ENCODE measurements around the gene PYY. TPM values are rescaled to one million over a fixed set of nuclear protein-coding genes. Genes with fewer than 3 reads are reported as not detected.
"Not testable (repeated sequence)": the region's sequence is repeated elsewhere in the genome, so short reads cannot be mapped to it uniquely, and the experiment has no call there.

Gene PYY
- total RNA-seq, 1 experiment from 2014 or later = not detected

DNA sequence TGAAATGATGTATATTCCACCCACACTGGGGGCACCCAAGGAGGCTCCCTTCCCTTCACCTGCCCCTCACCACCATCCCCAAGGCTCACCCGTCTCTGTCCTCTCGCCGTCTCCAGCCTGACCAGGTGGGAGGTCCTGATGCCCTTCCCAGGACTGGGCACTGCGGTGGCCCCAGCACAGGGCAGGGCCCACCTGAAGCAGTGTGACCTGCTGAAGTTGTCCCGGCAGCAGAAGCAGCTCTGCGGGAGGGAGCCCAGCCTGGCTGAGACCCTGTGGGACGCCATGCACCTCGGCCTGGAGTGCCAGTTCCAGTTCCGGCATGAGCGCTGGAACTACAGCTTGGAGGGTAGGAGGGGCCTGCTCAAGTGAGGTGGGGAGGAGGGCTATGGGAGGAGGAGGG is 21.4 kb downstream of the PYY start:
- no peak for DNase-seq (ENCODE audit: low read depth, low spot score)
- in situ Hi-C loops (cut with HindIII; ENCODE audit: low pct_unique_long_range_greater_than_20kb, low sequenced_read_pairs) = no loop called here

DNA sequence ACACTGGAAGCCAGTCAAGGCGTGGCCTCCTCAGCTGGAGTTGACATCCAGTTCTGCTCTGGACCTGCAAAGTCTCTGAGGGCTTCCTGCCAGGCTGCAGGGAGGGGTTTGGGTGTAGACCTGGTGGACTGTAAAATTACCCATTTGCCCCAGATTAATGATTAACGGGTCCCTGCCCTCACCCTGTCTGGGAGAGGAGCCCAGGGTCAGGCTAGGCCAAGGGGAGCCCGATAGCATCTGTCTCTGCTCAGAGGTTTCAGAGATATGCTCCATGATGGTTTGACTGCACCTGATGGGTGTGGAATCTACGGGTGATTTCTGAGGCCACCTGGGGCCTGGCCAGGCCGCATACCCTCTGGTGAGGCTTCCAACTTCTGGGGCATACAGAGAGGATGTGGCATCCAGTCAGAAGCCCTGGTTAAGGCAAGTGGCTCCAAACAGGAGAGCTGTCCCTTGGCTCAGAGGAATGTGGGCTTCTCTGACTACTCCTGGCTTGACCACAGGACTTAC is 22.6 kb downstream of the PYY start:
- DNase-seq (ENCODE audit: low read depth, low spot score) = no peak
- in situ Hi-C loops (cut with HindIII; ENCODE audit: low pct_unique_long_range_greater_than_20kb, low sequenced_read_pairs) = no loop called here

GRCh38 chr17:43928609-43929008 is 25.1 kb downstream of the PYY start:
- DNase-seq (ENCODE audit: low read depth, low spot score) = no peak
- in situ Hi-C loops (cut with HindIII; ENCODE audit: low pct_unique_long_range_greater_than_20kb, low sequenced_read_pairs) = no loop called here

DNA sequence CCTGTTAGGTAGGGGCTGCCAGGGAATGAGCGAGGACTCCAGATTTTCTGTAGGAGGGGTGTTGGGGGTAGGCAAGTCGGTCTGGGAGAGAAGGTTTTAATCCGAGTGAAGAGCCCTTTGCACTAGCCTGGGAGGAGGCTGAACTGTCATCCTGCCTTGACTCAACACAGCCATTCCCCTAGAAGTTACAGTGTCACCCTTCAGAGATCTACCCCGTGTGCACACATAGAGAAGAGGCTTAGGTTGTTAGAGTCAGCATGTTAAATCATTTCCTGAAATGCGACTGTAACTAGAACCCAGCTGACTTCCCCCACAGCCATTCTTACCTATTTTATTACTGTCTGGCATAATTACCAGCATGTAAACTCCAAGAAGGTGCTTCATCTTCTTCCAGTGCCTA is 25.8 kb downstream of the PYY start:
- in situ Hi-C loops (cut with HindIII; ENCODE audit: low pct_unique_long_range_greater_than_20kb, low sequenced_read_pairs); DNase-seq (ENCODE audit: low read depth, low spot score): not testable (repeated sequence)

DNA sequence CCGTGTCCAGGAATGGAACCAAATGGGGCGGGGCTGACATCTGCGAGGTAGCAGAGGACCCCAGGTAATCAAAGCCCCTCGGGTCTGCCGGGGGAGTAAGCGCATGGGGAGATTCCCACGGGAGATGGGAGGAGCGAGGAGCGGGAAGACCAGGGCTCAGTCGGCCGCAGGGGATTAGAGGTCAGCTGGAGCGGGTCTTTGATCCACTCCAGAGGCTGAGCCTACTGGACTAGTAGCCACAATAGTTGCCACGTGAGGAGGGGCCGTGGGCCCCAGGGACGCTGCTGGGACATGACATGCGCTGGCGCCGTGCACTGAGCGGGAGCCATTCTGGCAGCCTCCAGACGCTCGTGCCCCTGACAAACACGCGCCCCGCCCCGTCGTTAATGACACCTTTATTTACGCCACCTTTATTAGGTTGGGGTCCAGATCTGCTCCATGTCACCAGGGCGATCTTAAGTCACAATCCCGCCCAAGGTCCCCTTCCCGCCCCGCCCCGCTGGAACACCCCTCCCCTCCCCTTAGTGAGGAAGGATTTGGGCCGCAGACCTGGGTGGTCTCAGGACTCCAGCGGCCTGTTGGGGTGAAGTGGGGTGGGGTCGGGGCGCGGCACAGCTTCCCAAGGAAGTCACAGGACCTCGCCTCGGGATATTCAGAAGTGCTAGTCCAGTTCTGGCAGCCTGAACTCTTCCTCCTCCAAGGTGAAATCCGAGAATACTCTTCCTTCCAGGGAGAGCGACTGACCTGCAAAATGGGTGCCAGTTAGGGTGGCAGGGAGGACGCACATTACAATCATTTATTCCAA is 26.5 kb downstream of the PYY start:
- DNase-seq (ENCODE audit: low read depth, low spot score) = no peak
- in situ Hi-C loops (cut with HindIII; ENCODE audit: low pct_unique_long_range_greater_than_20kb, low sequenced_read_pairs) = no loop called here

GRCh38 chr17:43924558-43924957 is 29.2 kb downstream of the PYY start:
- in situ Hi-C loops (cut with HindIII; ENCODE audit: low pct_unique_long_range_greater_than_20kb, low sequenced_read_pairs) = no loop called here
- no peak for DNase-seq (ENCODE audit: low read depth, low spot score)

- in situ Hi-C loops (cut with HindIII; ENCODE audit: low pct_unique_long_range_greater_than_20kb, low sequenced_read_pairs) = no loop called here
- DNase-seq (ENCODE audit: low read depth, low spot score) = no peak
Observed at GRCh38 chr17:43920500-43921095, 33.1 kb downstream of the PYY start.

GRCh38 chr17:43918026-43918389 is 35.7 kb downstream of the PYY start:
- in situ Hi-C loops (cut with HindIII; ENCODE audit: low pct_unique_long_range_greater_than_20kb, low sequenced_read_pairs) = no loop called here
- DNase-seq (ENCODE audit: low read depth, low spot score) = no peak

- in situ Hi-C loops (cut with HindIII; ENCODE audit: low pct_unique_long_range_greater_than_20kb, low sequenced_read_pairs) = no loop called here
- no peak for DNase-seq (ENCODE audit: low read depth, low spot score)
Observed at GRCh38 chr17:43917348-43918025, 36.3 kb downstream of the PYY start.

DNA sequence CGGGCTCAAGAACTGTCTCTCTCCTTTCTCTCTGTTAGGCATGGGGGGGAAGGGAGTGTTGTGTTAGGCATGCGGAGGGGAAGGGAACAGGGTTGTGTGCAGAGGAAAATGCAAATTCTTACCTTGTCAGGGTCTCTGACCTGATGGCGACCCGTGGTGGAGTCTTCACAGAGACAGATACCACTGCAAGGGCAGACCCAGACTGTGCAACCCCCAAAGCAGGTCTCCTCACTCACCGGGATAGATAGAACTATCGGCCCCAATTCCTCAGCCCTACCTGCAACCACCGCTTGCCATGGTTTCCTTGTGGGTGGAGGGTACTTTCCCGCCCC is 36.8 kb downstream of the PYY start:
- no peak for DNase-seq (ENCODE audit: low read depth, low spot score)
- in situ Hi-C loops (cut with HindIII; ENCODE audit: low pct_unique_long_range_greater_than_20kb, low sequenced_read_pairs) = no loop called here

DNA sequence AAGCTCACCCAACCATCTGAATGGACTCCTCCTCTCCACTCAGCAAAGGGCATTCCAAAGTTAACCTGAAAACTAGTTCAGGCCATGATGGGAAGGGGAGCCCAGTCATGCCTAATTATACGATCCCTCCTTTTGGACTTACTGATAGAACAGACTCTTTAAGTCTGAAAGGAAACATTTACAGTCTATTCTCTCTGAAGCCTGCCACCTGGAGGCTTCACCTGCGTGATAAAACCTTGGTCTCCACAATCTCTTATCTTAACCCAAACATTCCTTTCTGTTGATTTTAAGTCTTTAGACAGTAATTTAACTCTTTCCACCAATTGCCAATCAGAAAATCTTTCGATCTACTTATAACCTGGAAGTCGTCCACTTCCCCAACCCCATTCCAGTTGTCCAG is 37.4 kb downstream of the PYY start:
- in situ Hi-C loops (cut with HindIII; ENCODE audit: low pct_unique_long_range_greater_than_20kb, low sequenced_read_pairs) = no loop called here
- no peak for DNase-seq (ENCODE audit: low read depth, low spot score)

DNA sequence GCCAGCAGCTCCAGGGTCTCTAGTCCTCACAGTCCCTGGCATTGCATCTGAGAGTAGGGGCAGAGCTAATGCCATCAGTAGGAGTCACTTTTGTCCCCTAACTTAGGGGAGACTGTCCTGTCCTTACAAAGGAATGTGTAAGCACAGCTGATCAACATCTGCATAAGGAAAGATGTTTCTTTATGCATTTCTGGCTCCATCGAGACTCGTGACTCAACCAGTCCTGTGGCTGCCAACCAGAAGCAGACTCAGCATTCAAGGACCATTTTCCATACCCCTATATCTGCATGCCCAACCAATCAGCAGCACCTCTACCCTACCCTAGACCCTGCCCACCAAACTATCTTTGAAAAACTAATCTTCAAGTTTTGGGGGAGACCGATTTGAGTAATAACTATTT is 38.2 kb downstream of the PYY start:
- in situ Hi-C loops (cut with HindIII; ENCODE audit: low pct_unique_long_range_greater_than_20kb, low sequenced_read_pairs) = no loop called here
- DNase-seq (ENCODE audit: low read depth, low spot score) = no peak

- in situ Hi-C loops (cut with HindIII; ENCODE audit: low pct_unique_long_range_greater_than_20kb, low sequenced_read_pairs) = no loop called here
Observed at GRCh38 chr17:43914451-43914850, 39.3 kb downstream of the PYY start.

DNA sequence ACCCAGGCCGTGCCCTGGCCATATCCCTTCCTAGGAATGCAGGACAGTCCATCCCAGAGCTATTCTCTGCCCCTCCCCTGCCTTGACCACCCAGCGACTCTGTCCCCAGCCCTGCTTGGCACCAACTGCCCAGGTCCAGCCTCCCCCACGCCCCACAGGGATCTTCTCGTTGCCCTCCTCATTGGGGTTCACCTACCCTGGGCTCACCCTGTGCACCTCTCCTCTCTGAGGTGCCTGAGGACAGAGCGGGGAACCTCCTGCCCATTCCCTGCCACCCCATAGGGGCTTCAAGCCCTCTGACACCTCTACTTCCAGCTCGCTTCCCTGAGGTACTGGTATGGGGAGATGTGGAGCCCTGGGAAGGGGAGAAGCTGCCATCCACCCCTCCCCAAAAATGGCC is 40.2 kb downstream of the PYY start:
- no peak for DNase-seq (ENCODE audit: low read depth, low spot score)
- in situ Hi-C loops (cut with HindIII; ENCODE audit: low pct_unique_long_range_greater_than_20kb, low sequenced_read_pairs) = no loop called here

More at GRCh38 chr17:43914451-43914850, 39.3 kb downstream of the PYY start:
- no peak for DNase-seq (ENCODE audit: low read depth, low spot score)

DNA sequence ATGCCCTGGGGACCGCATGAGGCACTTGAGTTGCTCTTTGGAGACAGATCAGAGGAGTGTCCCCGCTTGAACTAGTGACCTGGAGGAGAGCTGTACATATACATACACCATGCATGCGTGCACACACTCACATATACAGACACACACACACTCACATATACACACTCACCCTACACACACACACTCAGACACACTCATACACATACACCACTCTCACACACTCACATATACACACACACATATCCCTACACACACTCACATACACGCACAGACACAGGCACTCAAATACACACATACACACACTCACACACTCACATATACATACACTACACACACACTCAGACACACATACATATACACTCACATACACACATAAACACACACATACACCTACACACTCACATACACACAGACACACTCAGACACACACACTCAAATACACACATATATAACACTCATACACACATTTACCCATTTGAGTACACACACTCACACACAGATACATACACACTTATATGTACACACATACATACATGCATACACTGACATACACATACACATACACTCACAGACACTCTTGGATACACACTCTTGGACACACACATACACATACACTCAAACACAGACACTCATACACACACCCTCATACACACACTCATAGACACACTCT is 41.0 kb downstream of the PYY start:
- in situ Hi-C loops (cut with HindIII; ENCODE audit: low pct_unique_long_range_greater_than_20kb, low sequenced_read_pairs) = no loop called here

DNA sequence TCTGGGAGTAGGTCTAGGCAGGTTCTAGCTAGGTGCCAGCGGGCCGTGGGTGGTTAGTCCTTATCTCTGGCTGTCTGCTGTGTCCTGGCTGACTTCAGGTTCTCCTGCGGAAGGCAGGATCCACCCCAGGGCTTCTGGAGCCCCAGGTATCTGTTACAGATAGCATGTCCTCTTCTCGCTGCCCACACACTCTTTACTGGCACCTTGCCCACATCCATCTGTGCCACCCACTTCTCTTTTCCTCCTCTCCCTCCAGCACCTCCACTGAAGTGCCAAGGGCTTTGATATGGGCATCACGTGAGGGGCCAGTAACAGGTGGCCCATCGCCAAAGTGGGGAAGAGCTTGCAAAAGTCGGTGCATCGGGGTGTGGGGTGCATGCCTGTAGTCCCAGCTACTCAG is 41.8 kb downstream of the PYY start:
- in situ Hi-C loops (cut with HindIII; ENCODE audit: low pct_unique_long_range_greater_than_20kb, low sequenced_read_pairs) = no loop called here
- no peak for DNase-seq (ENCODE audit: low read depth, low spot score)

More for the DNA sequence above, 41.0 kb downstream of the PYY start:
- no peak for DNase-seq (ENCODE audit: low read depth, low spot score)

- in situ Hi-C loops (cut with HindIII; ENCODE audit: low pct_unique_long_range_greater_than_20kb, low sequenced_read_pairs) = no loop called here
- DNase-seq (ENCODE audit: low read depth, low spot score) = no peak
Observed at GRCh38 chr17:43909537-43910231, 44.1 kb downstream of the PYY start.
